Left hindlimb (tissue), 1 donor: Measurements from ENCODE around the gene FGF1.
"Not testable (repeated sequence)": the region's sequence is repeated elsewhere in the genome, so short reads cannot be mapped to it uniquely, and the experiment has no call there.

Experiments
- DNase-seq: peaks from one replicate; pipeline ENCODE4 v3.0.0-alpha.2; 2018

FGF1 gene

GRCh38 chr5:142664636-142665035 is 21.3 kb downstream of the FGF1 start:
- DNase-seq: no peak

- no peak for DNase-seq
Measured at GRCh38 chr5:142664067-142664466, 21.8 kb downstream of the FGF1 start.

GRCh38 chr5:142663246-142663645 is 22.6 kb downstream of the FGF1 start:
- DNase-seq: no peak

GRCh38 chr5:142661957-142662356 is 23.9 kb downstream of the FGF1 start:
- DNase-seq: no peak

GRCh38 chr5:142661143-142661542 is 24.7 kb downstream of the FGF1 start:
- DNase-seq: no peak

- DNase-seq: no peak
Measured at GRCh38 chr5:142660731-142661130, 25.2 kb downstream of the FGF1 start.

GRCh38 chr5:142660196-142660595 is 25.7 kb downstream of the FGF1 start:
- no peak for DNase-seq

GRCh38 chr5:142659405-142659804 is 26.5 kb downstream of the FGF1 start:
- no peak for DNase-seq

- DNase-seq: no peak
Measured at GRCh38 chr5:142658278-142658677, 27.6 kb downstream of the FGF1 start.

GRCh38 chr5:142657446-142657845 is 28.4 kb downstream of the FGF1 start:
- no peak for DNase-seq

GRCh38 chr5:142655339-142656267 is 30.3 kb downstream of the FGF1 start:
- DNase-seq: peak; percentile 92

GRCh38 chr5:142654578-142655058 is 31.3 kb downstream of the FGF1 start:
- no peak for DNase-seq

- no peak for DNase-seq
Measured at GRCh38 chr5:142653321-142653720, 32.6 kb downstream of the FGF1 start.

- no peak for DNase-seq
Measured at GRCh38 chr5:142652563-142652962, 33.3 kb downstream of the FGF1 start.

- DNase-seq: no peak
Measured at GRCh38 chr5:142650881-142651280, 35.0 kb downstream of the FGF1 start.

GRCh38 chr5:142650060-142650459 is 35.8 kb downstream of the FGF1 start:
- no peak for DNase-seq

- not testable (repeated sequence) for DNase-seq
Measured at GRCh38 chr5:142648108-142648507, 37.8 kb downstream of the FGF1 start.

- no peak for DNase-seq
Measured at GRCh38 chr5:142645456-142645855, 40.4 kb downstream of the FGF1 start.

GRCh38 chr5:142644640-142645361 is 41.1 kb downstream of the FGF1 start:
- DNase-seq: no peak

- DNase-seq: no peak
Measured at GRCh38 chr5:142644127-142644526, 41.8 kb downstream of the FGF1 start.

GRCh38 chr5:142643634-142644033 is 42.3 kb downstream of the FGF1 start:
- DNase-seq: no peak

GRCh38 chr5:142642427-142642826 is 43.5 kb downstream of the FGF1 start:
- DNase-seq: no peak

GRCh38 chr5:142641711-142642110 is 44.2 kb downstream of the FGF1 start:
- DNase-seq: no peak
